NT2/D1 (cell line): Measurements from ENCODE around the gene KIAA1217.

Experiments used
- YY1 ChIP-seq: IDR thresholded peaks from 2 replicates; pipeline ENCODE4 v1.6.1; 2011; ENCODE audit not compliant: insufficient read length, insufficient read depth
- ZNF274 ChIP-seq: IDR thresholded peaks from 2 replicates; pipeline ENCODE4 v1.6.1; 2011; ENCODE audit warnings: mild to moderate bottlenecking, low read depth, low read length

GRCh38 chr10:24350070-24350921 is 141.4 kb downstream of the KIAA1217 start:
- no peak for TF ChIP-seq YY1
- no peak for TF ChIP-seq ZNF274
